Raji (cell line): Measurements from ENCODE around the gene FEM1B.

Experiments
- POLR2A ChIP-seq: IDR thresholded peaks from 2 replicates; pipeline ENCODE4 v1.6.1; 2011; ENCODE audit warnings: low read depth, low read length, control low read depth; ENCODE audit not compliant: insufficient read depth

The FEM1B gene

GRCh38 chr15:68340726-68341671 lies 63.5 kb downstream of the FEM1B start:
- no peak for TF ChIP-seq POLR2A

- no peak for TF ChIP-seq POLR2A
Observed at GRCh38 chr15:68341760-68342725, 64.5 kb downstream of the FEM1B start.

- TF ChIP-seq POLR2A: no peak
Observed at GRCh38 chr15:68343579-68344225, 66.2 kb downstream of the FEM1B start.

GRCh38 chr15:68344600-68344999 lies 67.1 kb downstream of the FEM1B start:
- no peak for TF ChIP-seq POLR2A
